ENCODE measurements around the gene ACSL6.

The ACSL6 gene

DNA sequence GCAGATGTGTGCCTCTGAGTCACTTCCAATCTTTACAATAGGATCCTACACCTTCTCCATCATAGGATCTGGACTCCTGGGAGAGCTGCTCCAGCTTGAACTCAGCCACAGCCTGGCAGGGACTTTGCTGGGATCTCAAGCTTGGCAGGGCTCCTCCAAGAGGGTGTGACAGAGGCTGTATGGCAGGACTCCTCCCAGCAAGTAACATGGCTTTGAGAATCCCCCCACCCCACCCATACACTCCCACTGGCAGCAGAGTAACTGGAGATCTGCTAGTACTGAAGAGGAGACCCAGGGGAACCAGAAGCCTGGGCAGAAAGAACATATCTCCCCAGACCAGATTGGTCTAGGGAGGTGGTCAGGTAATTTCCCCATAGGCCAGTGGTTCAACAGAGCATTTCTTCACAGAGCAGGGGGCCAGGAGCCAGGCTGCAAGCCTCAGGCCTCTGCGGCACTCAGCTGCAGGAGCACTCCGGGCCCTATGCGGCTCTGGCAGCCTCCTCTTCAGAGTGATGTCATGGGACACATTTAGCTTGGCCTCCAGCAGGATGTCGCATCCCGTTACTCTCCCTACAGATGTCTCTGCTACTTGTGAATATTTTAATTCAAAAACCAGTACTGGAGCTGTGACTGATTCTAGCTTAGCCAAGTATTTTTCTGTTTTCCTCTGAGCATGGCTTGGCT lies 1.7 kb upstream of the ACSL6 start:
- no peak overlapping the region for H3K27ac Mint-ChIP-seq
- peaks cover 84% of the 10 kb centered on the region for H3K27me3 Mint-ChIP-seq
- ATAC-seq, result no peak
- H3K36me3 Mint-ChIP-seq, result no peaks in the 10 kb centered on the region
- peaks cover 46% of the 10 kb centered on the region for H3K4me1 Mint-ChIP-seq
- H3K4me3 Mint-ChIP-seq, result no peak overlapping the region
- no peaks in the 10 kb centered on the region for H3K9me3 Mint-ChIP-seq

DNA sequence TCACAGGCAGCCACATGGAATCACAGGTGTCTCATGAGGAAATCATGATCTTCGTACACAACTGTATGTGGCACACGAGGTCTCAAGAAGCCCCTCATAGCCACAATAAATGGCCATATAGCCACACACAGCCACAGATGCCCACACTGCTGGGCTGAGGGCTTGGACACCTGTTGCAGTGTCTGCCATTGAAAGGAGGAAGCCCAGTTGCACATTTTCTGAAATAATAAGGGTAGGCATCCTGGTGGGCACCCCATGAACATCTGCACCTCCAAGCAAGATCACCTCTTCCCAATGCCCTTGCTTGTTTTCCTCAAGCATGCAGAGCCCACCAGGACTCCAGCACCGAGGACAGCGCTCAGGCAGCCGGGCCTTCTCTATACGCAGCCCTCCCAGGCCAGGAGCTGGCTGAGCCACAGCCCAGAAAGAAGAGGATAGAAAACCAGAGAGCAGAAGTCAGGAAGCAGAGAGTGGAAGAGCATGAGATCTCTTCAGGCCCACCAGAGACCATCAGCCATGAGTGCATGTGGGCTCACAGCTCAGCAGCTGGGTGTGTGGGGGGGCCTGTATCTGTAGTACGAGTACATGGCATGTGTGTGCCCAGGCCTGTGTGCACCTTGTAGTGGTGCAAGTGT lies 1.0 kb upstream of the ACSL6 start:
- no peaks in the 10 kb centered on the region for H3K36me3 Mint-ChIP-seq
- H3K4me1 Mint-ChIP-seq, result peaks cover 45% of the 10 kb centered on the region
- ATAC-seq, result no peak
- H3K27me3 Mint-ChIP-seq, result peaks cover 79% of the 10 kb centered on the region
- H3K9me3 Mint-ChIP-seq, result no peaks in the 10 kb centered on the region
- no peak overlapping the region for H3K27ac Mint-ChIP-seq
- peak overlapping the region; percentile 57 for H3K4me3 Mint-ChIP-seq

DNA sequence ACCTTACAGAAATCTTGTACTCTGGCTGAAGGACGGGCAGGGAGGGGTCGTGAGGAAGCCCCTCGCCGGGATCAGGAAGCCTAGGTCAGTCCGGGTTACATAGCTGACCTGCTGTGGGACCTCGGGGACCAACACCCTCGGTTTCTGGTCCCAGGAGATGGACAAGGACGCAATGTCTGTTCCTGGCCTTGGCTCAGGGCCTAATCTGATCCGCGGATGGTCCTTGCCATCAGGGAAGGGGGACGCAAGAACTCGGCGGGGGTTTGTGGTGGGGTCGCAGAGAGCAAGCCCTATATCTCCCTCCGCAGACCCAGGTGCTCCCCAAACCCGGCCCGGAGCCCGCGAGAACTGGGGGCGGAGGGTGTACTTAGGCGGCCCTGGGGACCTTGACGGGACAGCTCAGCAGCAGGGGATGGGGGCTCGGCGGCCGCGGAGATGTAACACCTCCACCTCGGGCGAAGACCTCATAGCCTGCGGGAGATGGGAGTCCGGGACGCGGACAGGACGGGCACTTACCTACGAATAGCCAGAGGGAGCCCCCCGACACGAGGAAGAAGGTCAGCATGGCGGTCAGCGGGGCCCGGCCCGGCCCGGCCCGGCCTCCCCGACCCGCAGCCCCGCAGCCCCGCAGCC lies 353 bp downstream of the ACSL6 start:
- peaks cover 36% of the 10 kb centered on the region for H3K4me1 Mint-ChIP-seq
- peaks cover 65% of the 10 kb centered on the region for H3K27me3 Mint-ChIP-seq
- no peaks in the 10 kb centered on the region for H3K9me3 Mint-ChIP-seq
- no peaks in the 10 kb centered on the region for H3K36me3 Mint-ChIP-seq
- H3K27ac Mint-ChIP-seq, result no peak overlapping the region
- ATAC-seq, result no peak
- H3K4me3 Mint-ChIP-seq, result peak overlapping the region; percentile 77

DNA sequence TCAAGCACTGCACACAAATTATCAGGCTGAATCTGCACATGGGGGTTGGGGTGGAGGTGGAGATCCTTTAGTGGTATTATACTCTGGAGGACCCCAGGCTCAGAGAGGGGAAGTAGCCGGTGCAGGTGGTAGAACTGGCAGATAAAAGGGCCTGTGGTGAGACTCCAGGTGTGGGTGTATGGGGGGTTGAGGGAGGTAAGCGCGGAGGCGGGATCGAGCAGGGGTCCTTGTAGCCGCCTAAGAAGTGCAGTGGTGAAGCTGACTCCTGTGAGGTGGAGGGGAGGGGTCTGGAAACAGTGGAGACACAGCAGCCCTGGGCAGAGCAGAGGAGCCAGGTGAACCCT lies 841 bp downstream of the ACSL6 start:
- ATAC-seq, result no peak
- Mint-ChIP-seq H3K36me3 (no peaks in the 10 kb centered on the region), H3K4me1 (peaks cover 36% of the 10 kb centered on the region), H3K9me3 (no peaks in the 10 kb centered on the region), H3K27ac (no peak overlapping the region), H3K27me3 (peaks cover 61% of the 10 kb centered on the region), H3K4me3 (peak overlapping the region; percentile 77)

DNA sequence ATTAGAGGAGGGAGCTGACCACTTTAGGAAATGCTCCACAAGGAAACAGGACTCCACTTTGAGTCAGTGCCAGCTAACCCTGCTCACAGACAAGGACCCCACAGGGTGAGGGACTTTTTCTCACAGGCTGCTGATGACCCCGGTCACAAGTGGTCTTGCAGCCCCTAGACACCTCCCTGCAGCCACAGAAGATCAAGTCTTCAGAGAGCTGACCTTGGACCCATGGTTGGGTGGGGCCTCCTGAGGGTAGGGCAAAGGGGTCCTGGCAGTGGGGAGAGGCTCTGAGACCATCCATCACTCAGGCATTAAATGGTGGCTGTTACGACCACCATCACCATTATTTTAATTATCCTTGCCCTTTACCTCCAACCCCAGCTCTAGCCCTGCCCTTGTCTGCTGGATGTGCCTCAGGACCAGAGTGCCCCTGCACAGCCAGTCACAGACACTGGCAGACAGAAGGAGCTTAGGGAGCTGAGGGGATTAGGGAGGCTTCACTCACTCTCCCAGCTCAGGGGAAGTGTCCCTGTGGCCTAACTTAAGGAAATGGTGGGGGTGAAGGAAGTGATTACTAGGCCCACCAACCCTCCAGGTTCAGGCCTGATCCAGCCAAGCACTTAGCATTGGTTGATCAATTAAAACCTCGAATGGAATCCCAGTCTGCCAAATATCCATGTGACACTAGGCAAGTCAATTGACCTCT lies 1.6 kb downstream of the ACSL6 start:
- Mint-ChIP-seq H3K4me3 (no peak overlapping the region), H3K36me3 (no peaks in the 10 kb centered on the region), H3K27ac (no peak overlapping the region), H3K9me3 (no peaks in the 10 kb centered on the region), H3K27me3 (peaks cover 53% of the 10 kb centered on the region), H3K4me1 (peaks cover 36% of the 10 kb centered on the region)
- no peak for ATAC-seq

DNA sequence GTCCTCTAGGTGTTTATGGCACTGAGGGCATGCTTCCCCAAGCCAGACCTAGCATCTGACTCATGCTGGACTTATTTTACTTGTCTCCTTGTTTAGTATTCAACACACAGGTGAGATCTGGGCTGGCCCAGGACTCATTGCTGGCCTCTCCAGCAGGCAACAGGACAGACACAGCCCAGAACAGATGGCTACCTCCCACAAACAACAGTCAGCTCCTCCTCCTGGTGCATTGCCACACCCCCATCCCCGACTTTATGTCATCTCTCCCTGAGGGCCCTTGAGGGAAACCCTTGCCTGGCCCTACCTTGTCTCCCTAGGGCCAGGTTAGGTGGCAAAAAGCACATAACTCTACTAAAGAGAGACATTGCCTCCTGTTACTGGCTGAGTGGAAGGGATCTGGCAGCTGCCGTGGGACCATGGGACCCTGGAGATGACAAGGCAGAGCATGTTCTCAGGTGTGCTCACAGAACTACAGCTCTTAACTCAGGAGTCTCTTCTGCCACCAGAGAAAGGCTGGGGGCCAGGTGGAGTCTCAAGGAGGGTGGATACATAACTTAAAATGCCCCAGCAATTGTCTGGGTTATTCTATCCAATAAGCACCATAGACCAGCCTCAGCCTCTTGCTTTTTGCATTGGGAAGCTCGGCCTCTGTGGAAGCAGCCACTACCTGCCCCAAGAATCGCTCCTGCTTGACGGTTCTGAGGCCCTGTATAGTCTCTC lies 2.3 kb downstream of the ACSL6 start:
- Mint-ChIP-seq H3K36me3 (no peaks in the 10 kb centered on the region), H3K9me3 (no peaks in the 10 kb centered on the region), H3K27me3 (peaks cover 49% of the 10 kb centered on the region), H3K4me3 (no peak overlapping the region), H3K27ac (no peak overlapping the region), H3K4me1 (peaks cover 36% of the 10 kb centered on the region)
- no peak for ATAC-seq

DNA sequence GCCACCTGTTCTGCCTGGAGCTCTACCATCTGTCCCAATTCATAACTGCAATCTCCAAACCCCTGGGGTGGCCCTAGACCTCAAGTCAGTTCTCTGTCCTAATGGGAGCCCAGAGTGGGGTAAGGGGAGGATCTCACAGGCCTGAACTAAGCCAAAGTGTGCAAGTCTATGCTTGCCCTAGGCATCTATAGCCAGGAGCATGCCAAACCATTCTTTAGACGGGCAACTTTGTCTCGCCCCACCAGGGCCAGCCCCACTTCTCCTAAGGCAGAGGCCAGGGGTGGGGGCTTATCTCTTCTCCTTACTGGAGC lies 3.3 kb downstream of the ACSL6 start:
- Mint-ChIP-seq H3K27ac (no peak overlapping the region), H3K4me1 (peaks cover 36% of the 10 kb centered on the region)

DNA sequence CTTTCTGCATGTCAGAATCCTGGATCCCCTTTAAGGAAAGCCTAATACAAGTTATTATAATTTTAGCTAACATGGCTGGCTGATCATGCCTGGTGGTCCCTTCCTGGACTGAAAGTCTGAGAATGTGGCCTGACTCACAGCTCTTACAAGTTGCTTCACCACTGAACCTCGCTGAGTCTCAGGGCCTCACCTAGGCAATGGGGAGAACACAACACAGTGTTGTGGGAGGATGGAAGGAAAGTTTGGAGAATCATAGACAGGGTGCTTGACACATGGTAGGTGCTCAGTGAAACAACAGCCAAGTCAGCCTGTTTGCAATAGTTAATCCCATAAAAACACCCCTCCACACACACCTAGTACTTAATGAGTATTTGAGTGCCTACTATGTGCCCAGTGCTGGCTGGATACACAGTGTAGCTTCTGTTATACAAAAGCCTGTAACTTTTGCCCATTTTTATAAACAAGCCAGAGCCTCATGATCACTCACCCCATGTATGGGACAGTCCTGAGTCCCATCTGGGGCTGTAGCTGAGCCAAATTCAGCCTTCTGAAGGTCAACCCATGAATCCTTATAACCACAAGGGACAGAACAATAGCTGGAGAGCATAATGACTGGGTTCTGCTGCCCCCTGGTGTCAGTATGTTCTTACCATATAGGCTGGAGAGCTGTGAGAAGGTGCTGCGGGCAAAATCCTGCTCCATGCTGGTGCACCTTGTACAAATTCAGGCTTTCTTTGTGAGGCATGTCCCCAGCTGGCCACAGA lies 3.9 kb downstream of the ACSL6 start:
- H3K27me3 Mint-ChIP-seq, result peaks cover 36% of the 10 kb centered on the region
- H3K36me3 Mint-ChIP-seq, result no peaks in the 10 kb centered on the region
- peak; percentile 78 for ATAC-seq

More for the DNA sequence above, 3.3 kb downstream of the ACSL6 start:
- Mint-ChIP-seq H3K9me3 (no peaks in the 10 kb centered on the region), H3K27me3 (peaks cover 40% of the 10 kb centered on the region), H3K4me3 (no peak overlapping the region), H3K36me3 (no peaks in the 10 kb centered on the region)
- no peak for ATAC-seq

DNA sequence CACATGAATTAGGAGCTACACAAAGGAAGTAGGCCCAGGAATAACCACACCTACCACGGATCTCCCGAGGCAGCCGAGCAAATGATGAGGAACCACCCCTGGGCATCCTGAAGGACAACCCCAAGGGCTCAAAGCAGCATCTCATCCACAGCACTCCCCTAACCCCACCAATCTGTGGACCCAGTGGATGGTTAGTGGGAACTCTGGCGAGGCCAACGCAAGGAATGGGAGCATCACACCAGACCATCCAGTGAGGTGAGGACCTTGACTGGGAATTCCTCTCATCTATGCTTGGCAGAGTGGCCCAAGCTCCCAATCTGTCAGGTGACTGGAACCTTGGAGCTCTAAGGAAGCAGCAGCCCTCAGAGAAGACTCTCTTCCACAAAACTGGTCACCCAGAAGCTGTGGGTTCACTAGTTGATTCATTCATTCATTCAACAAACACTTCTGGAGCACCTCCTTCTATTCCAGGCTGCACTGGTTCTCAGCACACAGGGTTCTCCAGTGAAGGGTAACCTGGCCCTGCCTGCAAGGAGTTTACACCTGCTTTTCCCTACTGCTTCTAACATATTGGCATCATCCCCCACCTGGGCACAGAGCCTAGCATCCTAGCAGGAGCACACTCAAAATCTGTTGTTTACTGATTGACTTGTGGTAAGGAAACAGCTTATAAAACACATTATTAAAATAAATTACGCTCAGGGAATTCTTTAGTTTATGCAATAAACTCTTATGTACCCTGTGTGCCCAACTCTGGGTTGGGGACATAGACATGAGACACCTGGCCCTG lies 4.9 kb downstream of the ACSL6 start:
- Mint-ChIP-seq H3K4me1 (peaks cover 27% of the 10 kb centered on the region), H3K27me3 (peaks cover 29% of the 10 kb centered on the region), H3K27ac (no peak overlapping the region), H3K36me3 (no peaks in the 10 kb centered on the region), H3K4me3 (no peak overlapping the region), H3K9me3 (no peaks in the 10 kb centered on the region)
- ATAC-seq, result no peak

More for the DNA sequence above, 3.9 kb downstream of the ACSL6 start:
- Mint-ChIP-seq H3K9me3 (no peaks in the 10 kb centered on the region), H3K27ac (no peak overlapping the region), H3K4me3 (no peak overlapping the region), H3K4me1 (peaks cover 33% of the 10 kb centered on the region)

DNA sequence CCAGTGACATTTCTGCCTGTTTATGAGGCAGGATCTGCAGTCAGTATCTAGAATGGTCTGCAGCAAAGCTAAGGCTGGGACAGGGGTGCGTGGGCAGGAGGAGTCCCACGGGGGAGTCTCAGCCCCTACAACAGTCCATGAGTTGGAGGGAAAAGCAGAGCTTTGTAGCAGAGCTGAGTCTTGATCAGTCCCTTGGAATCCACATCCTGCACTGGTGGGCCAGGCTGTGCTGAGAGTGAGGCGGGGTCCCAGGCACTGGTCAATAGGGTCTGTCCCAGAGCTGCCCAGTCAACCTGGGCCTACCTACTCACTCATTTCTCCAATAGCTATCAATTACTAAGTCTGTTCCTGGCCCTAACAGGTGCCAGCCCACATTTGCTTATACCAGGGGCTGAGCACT lies 5.9 kb downstream of the ACSL6 start:
- H3K27me3 Mint-ChIP-seq, result peaks cover 28% of the 10 kb centered on the region
- ATAC-seq, result no peak
- H3K36me3 Mint-ChIP-seq, result no peaks in the 10 kb centered on the region
- no peak overlapping the region for H3K4me3 Mint-ChIP-seq
- H3K4me1 Mint-ChIP-seq, result peaks cover 19% of the 10 kb centered on the region
- no peaks in the 10 kb centered on the region for H3K9me3 Mint-ChIP-seq
- H3K27ac Mint-ChIP-seq, result no peak overlapping the region

DNA sequence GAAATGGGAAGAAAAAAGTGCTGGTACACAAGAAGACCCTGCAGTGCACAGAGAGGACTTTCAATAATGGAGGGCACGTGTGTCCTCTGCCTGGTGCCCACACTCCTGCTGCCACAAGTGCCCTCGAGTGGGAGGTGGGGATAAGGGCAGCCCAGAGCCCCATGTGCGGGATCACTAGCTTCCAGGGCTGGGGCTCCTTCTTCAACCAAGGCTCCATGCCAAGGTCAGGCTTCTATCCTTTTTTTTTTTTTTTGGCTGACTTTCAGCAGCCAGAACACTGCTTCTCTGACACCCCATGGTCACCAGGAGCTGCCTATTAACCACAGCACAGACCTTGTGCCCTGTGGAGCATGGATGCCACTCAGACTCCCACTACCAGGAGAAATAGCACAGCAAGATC lies 7.5 kb downstream of the ACSL6 start:
- H3K27ac Mint-ChIP-seq, result no peak overlapping the region
- peaks cover 11% of the 10 kb centered on the region for H3K4me1 Mint-ChIP-seq
- peaks cover 16% of the 10 kb centered on the region for H3K27me3 Mint-ChIP-seq
- H3K36me3 Mint-ChIP-seq, result no peaks in the 10 kb centered on the region
- no peak overlapping the region for H3K4me3 Mint-ChIP-seq
- no peak for ATAC-seq
- H3K9me3 Mint-ChIP-seq, result no peaks in the 10 kb centered on the region

DNA sequence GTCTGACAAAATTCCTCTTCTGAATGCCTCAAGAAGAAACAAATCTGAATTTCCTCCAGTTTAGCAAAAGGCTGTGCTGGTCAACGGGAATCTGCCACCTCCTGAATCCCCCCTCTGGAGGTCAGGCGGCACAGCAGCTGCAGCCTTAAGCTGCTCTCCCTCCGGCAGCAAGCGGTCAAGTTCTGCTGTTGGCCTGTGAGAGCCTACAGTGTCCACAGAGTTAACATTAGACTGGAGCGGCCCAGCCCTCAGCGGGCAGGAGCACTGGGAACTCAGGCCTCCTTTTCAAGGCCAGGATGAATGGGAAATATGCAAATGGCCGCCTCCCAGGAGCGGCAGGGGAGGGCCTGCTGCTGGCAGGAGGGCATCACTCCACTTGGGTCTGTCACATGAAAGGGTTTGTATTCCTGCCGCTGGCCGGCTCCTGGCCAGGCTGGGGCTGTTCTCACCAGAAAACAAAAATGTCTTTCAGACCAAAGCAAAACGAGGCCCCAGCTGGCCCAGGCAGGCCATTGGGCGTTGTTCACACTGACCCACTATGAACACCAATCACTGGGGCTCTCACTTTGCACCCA lies 8.2 kb downstream of the ACSL6 start:
- Mint-ChIP-seq H3K9me3 (no peaks in the 10 kb centered on the region), H3K27ac (no peak overlapping the region), H3K4me1 (peaks cover 9% of the 10 kb centered on the region), H3K27me3 (peaks cover 9% of the 10 kb centered on the region), H3K4me3 (no peak overlapping the region), H3K36me3 (no peaks in the 10 kb centered on the region)
- ATAC-seq, result no peak

DNA sequence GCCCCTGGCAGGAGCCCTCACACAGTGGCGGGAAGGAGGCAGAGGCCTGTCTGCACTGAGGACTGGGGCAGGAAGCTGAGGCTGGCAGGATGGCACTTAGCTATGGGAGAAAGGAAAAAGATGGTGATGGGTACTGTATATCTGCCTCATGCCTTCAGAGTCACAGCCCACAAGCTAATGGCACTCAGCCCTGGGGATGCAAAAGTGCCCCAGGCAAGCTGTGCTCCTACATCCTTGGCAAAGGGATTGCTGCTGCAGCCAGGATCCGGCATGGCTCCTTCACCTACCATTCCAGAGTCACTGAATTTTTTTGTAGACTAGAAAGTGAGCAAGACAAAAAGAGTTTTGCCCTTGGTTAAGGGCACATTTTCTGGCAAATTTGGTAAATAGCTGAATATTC lies 8.7 kb downstream of the ACSL6 start:
- no peaks in the 10 kb centered on the region for H3K36me3 Mint-ChIP-seq
- no peak overlapping the region for H3K27ac Mint-ChIP-seq
- peaks cover 6% of the 10 kb centered on the region for H3K27me3 Mint-ChIP-seq
- no peak for ATAC-seq
- H3K4me3 Mint-ChIP-seq, result no peak overlapping the region
- peaks cover 6% of the 10 kb centered on the region for H3K4me1 Mint-ChIP-seq
- H3K9me3 Mint-ChIP-seq, result no peaks in the 10 kb centered on the region

Measured in stimulated activated memory B cell treated with anti-CD40 and anti-IgM and Interleukin-4, amounts not matched to agents 10 μg/mL and 1 μg/mL and 100 μg/mL, for 72 hours (primary cell).